Gastrocnemius medialis (tissue), 4 donors: ENCODE measurements around the gene MRAP.

Experiments
- CTCF ChIP-seq, 5 experiments: fragments of 450-650 bp in 3 of 5; fragments of 200-600 bp in 2 of 5; sonication (generic) in 2 of 5; IDR thresholded peaks in 4 of 5; conservative IDR thresholded peaks in 1 of 5; 1 replicate in 4 of 5; 2 replicates in 1 of 5; pipeline ENCODE4 v1.5.1; 2016 to 2019; ENCODE audit warnings: antibody characterized with exemption in 5 of 5, mild to moderate bottlenecking in 3 of 5, moderate library complexity in 3 of 5
- POLR2A ChIP-seq, 2 donors: fragments of 450-650 bp; IDR thresholded peaks; one replicate each; pipeline ENCODE4 v1.6.1; 2017; ENCODE audit warnings: antibody characterized with exemption in 2 of 2, mild to moderate bottlenecking in 2 of 2, moderate library complexity in 2 of 2

- TF ChIP-seq CTCF (IDR thresholded peaks at IDR 0.05 in 4 of 5, conservative IDR thresholded peaks at IDR 0.05 in 1 of 5) (no peak), POLR2A (IDR thresholded peaks at IDR 0.05) (no peak)
These were observed 23.4 kb downstream of the MRAP start for GRCh38 chr21:32322103-32322502.
